ENCODE data around the gene FAM107A. TPM values are rescaled to one million over a fixed set of nuclear protein-coding genes. Genes with fewer than 3 reads are reported as not detected.

FAM107A gene
- polyA plus RNA-seq, 3 donors = not detected

DNA sequence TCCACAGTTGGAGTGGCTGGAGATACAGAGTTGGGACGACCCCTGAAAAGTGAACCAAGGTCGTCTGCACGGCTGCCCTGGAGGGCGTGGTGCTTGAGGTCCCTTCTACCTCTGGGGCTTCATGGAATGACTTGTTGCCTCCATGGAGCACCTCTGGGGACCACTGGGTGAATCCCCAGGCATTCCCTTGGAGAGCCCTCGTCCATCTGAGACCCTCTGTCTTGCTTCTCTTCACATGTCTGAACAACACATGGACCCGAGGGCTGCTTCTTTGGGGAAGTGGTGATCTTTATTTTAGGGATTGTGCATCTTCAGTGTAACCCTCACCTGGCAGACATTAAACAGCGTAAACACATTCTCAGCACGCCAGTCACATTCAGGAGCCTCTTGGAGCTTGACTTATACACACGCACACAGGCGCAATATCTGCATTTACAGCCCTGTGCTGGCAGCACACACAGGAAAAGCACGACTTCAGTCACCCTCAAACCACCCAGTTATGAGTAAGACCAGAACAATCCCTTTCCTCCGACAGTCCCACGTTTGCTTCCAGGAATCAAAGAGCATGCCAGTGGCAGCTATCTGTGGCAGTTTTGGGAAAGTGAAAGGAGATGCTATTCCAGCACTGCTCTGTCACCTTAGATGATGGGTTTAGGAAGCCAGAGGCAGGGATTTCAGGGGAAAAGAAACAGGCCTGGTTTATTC is 12.6 kb downstream of the FAM107A start:
- Mint-ChIP-seq H3K27ac (peak overlapping the region in 1 of 7 donors; percentile 31), H3K4me1 (peaks cover 6% of the 10 kb centered on the region), H3K4me3 (no peak overlapping the region), H3K27me3 (ENCODE audit: low read depth in 3 of 3) (peaks cover 1 to 4% (median 4%) of the 10 kb centered on the region in 3 donors), H3K9me3 (peaks cover 0 to 3% (median 2%) of the 10 kb centered on the region in 7 donors), H3K36me3 (no peaks in the 10 kb centered on the region)
- Histone ChIP-seq H3K9ac (ENCODE audit: insufficient read depth, low read length, poor library complexity, severe bottlenecking) (no peak overlapping the region), H2AFZ (ENCODE audit: insufficient read depth, low read depth, low read length, poor library complexity, severe bottlenecking) (no peak overlapping the region), H3K36me3 (replicated peaks in 1 of 2; ENCODE audit: control insufficient read depth in 1 of 2, insufficient read depth in 2 of 2, low read length in 2 of 2) (no peaks in the 10 kb centered on the region), H4K20me1 (ENCODE audit: insufficient read depth, low read length) (no peaks in the 10 kb centered on the region), H3K4me3 (replicated peaks in 1 of 3; ENCODE audit: low read depth in 2 of 3, low read length in 3 of 3) (no peak overlapping the region), H3K27me3 (ENCODE audit: control insufficient read depth in 2 of 2, insufficient read depth in 2 of 2, low read length in 2 of 2) (no peaks in the 10 kb centered on the region), H3K9me3 (replicated peaks in 1 of 2; ENCODE audit: control insufficient read depth in 1 of 2, insufficient read depth in 1 of 2, low read length in 2 of 2) (no peaks in the 10 kb centered on the region), H3K4me2 (replicated peaks; ENCODE audit: extremely low read depth, low read length, poor library complexity, severe bottlenecking) (no peak overlapping the region), H3K79me2 (ENCODE audit: insufficient read depth, low read length) (no peaks in the 10 kb centered on the region), H3K27ac (ENCODE audit: low read depth in 1 of 2, low read length in 2 of 2) (no peak overlapping the region), H3K4me1 (ENCODE audit: control insufficient read depth in 1 of 2, insufficient read depth in 2 of 2, low read length in 2 of 2) (no peaks in the 10 kb centered on the region)
- intact Hi-C loops (cut with micrococcal nuclease) = no loop called here
- 91% methylated on average over 7 of the region's 13 CpGs for WGBS (ENCODE audit: insufficient coverage)
- DNase-seq = no peak
- TF ChIP-seq, protein P1, sequence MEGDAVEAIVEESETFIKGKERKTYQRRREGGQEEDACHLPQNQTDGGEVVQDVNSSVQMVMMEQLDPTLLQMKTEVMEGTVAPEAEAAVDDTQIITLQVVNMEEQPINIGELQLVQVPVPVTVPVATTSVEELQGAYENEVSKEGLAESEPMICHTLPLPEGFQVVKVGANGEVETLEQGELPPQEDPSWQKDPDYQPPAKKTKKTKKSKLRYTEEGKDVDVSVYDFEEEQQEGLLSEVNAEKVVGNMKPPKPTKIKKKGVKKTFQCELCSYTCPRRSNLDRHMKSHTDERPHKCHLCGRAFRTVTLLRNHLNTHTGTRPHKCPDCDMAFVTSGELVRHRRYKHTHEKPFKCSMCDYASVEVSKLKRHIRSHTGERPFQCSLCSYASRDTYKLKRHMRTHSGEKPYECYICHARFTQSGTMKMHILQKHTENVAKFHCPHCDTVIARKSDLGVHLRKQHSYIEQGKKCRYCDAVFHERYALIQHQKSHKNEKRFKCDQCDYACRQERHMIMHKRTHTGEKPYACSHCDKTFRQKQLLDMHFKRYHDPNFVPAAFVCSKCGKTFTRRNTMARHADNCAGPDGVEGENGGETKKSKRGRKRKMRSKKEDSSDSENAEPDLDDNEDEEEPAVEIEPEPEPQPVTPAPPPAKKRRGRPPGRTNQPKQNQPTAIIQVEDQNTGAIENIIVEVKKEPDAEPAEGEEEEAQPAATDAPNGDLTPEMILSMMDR (IDR thresholded peaks at IDR 0.05) = no peak

DNA sequence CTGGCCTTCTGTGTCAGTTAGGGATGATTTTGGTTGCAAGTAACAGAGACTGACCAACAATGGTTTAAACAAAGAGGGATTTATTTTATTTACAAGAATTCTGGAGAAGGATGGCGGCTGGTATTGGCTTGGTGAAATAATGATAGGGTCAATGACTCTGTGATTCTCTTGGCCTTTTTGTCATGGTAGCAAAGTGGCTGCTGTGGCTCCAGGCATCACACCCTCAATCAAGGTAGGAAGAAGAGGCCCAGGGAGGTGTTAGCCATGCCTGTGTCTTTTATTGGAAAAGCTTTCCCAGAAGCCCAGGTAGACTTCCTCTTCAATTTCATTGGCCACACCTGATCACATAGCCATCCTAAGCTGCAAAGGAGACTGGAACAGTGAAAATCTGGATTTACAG is 13.1 kb downstream of the FAM107A start:
- Histone ChIP-seq H3K4me1 (ENCODE audit: control insufficient read depth in 1 of 2, insufficient read depth in 2 of 2, low read length in 2 of 2) (no peaks in the 10 kb centered on the region), H3K4me3 (replicated peaks in 1 of 3; ENCODE audit: low read depth in 2 of 3, low read length in 3 of 3) (no peak overlapping the region), H3K36me3 (replicated peaks in 1 of 2; ENCODE audit: control insufficient read depth in 1 of 2, insufficient read depth in 2 of 2, low read length in 2 of 2) (no peaks in the 10 kb centered on the region), H3K27ac (ENCODE audit: low read depth in 1 of 2, low read length in 2 of 2) (no peak overlapping the region), H3K9me3 (replicated peaks in 1 of 2; ENCODE audit: control insufficient read depth in 1 of 2, insufficient read depth in 1 of 2, low read length in 2 of 2) (no peaks in the 10 kb centered on the region), H4K20me1 (ENCODE audit: insufficient read depth, low read length) (no peaks in the 10 kb centered on the region), H2AFZ (ENCODE audit: insufficient read depth, low read depth, low read length, poor library complexity, severe bottlenecking) (no peak overlapping the region), H3K27me3 (ENCODE audit: control insufficient read depth in 2 of 2, insufficient read depth in 2 of 2, low read length in 2 of 2) (no peaks in the 10 kb centered on the region), H3K79me2 (ENCODE audit: insufficient read depth, low read length) (no peaks in the 10 kb centered on the region), H3K4me2 (replicated peaks; ENCODE audit: extremely low read depth, low read length, poor library complexity, severe bottlenecking) (no peak overlapping the region), H3K9ac (ENCODE audit: insufficient read depth, low read length, poor library complexity, severe bottlenecking) (no peak overlapping the region)
- H3K36me3 Mint-ChIP-seq = no peaks in the 10 kb centered on the region
- H3K27ac Mint-ChIP-seq = no peak overlapping the region
- TF ChIP-seq, protein P1 (IDR thresholded peaks at IDR 0.05) = no peak
- peaks cover 1 to 4% (median 4%) of the 10 kb centered on the region in 3 donors for H3K27me3 Mint-ChIP-seq (ENCODE audit: low read depth in 3 of 3)
- whole genome bisulfite sequencing (ENCODE audit: insufficient coverage) = 100% methylated on average over 1 of the region's 1 CpG
- peaks cover 5% of the 10 kb centered on the region for H3K4me1 Mint-ChIP-seq
- no peak for DNase-seq
- intact Hi-C loops (cut with micrococcal nuclease) = no loop called here
- peaks cover 0 to 3% (median 2%) of the 10 kb centered on the region in 7 donors for H3K9me3 Mint-ChIP-seq
- H3K4me3 Mint-ChIP-seq = no peak overlapping the region

Measured in CD14-positive monocyte (primary cell).